T1000 (cell line): ENCODE results near the gene ZNF580.

ENCODE experiments used
- DNase-seq: peaks from one replicate; lab custom pipeline; 2025; ENCODE audit warnings: mixed read lengths; lab: John Stamatoyannopoulos, UW

The ZNF580 gene

DNA sequence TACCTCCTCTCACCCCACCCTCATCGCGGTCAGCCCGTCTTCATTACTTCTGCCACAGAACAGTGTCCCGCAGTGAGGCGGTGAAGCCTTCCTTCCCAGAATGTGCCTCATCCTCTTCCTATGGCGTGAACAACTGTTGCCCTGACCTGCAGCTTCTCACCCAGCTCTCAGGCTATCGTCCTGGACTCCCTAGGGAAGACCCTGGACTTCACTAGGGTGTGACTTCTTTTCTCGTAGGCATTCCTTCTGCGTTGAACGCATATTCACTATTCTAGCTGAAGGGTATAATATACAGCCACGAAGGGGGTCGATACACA lies 34.4 kb upstream of the ZNF580 start:
- no peak for DNase-seq

DNA sequence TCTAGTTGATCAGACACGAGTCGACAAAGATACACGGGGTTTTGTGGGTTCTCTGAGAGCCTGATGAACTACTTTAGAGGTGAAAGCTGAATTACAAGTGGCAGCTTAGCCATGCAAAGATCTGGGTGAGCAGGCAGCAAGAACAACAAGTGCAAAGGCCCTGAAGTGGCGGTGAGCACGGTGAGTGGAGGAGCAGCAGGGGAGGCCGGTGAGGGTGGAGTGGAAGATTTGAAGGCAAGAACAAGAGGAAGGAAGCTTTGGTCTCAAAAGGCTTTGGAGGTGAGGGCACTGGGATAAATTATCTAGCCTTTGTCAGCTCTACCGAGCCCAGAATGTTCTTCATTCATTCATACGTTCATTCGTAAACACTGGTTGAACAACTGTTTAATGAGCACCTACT lies 34.0 kb upstream of the ZNF580 start:
- DNase-seq = no peak

DNA sequence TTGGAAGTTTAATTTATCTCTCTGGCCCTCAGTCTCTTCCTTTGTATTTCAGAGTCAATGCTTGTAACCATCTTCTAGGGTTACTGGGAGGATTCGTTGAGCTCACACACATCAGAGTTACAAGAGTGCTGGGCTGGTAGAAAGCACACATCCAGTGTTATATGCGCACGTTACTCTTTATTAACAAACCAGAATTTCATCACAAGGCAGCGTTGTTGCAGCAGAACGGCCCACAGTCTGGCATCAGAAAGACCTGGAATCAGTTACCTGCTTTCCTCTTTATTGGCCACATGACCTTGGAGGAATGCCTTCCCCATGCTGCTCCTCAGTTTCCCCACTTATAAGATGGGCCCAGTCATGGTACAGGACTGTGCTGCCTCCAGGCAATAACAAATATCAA lies 31.5 kb upstream of the ZNF580 start:
- no peak for DNase-seq

DNA sequence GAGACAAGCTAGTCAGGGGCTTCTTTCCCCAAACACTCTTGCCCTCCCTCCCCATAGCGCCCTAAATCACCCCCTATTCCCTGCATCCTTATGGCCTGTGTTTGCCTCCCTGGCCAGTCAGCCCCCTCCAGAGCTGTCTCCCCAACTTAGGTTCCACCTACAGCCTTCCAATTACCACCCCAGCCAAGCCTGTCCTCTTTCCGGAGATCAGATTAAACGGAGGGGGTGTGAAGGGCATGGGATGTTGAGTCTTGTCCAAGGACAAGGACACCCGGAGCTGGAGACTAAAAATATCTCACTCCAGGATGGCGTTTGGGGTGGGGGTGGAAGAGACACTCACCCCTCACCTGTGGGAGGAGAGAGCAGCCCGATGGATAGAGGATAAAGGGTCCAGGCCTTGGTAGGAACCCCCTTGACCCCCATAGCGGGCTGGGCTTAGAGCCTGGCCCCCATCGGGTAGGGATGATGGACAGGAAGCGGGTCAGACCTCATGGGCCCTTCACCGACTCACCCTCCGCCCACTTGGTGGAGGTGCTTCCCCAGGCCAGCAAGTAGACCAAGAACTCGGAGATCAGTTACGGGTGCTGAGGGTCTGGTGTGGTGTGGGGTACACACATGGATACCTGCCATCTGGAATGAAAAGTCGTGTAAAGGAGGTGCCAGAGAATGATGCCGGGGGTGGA lies 29.4 kb upstream of the ZNF580 start:
- no peak for DNase-seq

DNA sequence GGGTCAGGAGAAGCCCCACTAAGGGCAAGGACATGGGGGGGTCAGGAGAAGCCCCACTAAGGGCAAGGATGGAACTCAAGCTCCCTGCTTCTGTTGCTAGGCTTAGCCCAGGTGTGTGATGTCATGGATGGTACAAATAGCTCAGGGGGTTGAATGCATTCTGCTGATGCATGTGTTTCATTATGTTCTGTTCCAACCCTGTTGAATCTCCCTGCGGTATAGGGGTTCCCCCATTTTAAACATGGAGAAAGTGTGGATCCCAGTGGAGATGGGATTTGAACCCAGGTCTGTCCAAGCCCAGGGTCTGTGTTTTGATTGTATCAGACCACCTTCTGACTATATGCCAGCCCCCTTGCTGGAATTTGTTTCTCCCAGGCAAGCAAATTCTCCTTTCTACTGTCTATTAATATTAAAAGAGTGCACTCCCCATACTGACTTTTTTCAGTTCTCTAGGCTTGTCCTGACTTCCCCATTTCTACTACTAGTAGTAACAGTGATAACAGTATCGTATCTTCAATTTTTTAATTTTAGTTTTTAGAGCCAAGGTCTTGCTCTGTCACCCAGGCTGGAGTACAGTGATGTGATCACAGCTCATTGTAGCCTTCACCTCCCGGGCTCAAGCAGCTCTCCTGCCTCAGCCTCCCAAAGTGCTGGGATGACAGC lies 28.7 kb upstream of the ZNF580 start:
- DNase-seq = no peak

DNA sequence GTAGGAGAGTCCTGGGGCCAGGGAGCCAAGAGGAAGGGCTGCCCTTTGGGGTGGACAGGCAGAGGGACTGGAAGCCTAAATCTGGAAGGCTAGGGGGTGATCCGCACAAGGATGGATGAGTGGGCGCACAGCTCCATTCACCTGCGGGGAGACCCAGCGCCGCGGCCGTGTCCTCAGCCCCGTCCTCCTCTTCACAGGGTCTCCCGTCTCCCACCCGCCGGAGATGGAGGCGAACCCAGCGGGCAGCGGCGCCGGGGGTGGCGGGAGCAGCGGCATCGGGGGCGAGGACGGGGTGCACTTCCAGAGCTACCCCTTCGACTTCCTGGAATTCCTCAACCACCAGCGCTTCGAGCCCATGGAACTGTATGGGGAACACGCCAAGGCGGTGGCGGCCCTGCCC lies 27.4 kb upstream of the ZNF580 start:
- DNase-seq = no peak

DNA sequence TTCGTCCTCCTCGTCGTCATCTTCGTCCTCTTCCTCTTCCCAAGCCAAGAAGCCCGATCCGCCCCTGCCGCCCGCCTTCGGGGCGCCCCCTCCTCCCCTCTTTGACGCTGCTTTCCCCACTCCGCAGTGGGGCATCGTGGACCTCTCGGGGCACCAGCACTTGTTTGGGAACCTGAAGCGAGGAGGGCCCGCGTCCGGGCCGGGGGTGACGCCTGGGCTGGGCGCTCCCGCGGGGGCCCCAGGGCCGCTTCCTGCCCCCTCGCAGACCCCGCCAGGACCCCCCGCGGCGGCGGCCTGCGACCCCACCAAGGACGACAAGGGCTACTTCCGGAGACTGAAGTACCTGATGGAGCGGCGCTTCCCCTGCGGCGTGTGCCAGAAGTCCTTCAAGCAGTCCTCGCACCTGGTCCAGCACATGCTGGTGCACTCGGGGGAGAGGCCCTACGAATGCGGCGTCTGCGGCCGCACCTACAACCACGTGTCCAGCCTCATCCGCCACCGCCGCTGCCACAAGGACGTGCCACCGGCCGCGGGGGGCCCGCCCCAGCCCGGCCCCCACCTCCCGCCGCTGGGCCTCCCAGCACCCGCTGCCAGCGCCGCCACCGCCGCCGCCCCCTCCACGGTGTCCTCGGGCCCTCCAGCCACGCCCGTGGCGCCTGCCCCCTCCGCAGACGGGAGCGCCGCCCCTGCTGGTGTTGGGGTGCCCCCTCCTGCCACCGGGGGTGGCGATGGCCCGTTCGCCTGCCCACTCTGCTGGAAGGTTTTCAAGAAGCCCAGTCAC lies 26.7 kb upstream of the ZNF580 start:
- no peak for DNase-seq

DNA sequence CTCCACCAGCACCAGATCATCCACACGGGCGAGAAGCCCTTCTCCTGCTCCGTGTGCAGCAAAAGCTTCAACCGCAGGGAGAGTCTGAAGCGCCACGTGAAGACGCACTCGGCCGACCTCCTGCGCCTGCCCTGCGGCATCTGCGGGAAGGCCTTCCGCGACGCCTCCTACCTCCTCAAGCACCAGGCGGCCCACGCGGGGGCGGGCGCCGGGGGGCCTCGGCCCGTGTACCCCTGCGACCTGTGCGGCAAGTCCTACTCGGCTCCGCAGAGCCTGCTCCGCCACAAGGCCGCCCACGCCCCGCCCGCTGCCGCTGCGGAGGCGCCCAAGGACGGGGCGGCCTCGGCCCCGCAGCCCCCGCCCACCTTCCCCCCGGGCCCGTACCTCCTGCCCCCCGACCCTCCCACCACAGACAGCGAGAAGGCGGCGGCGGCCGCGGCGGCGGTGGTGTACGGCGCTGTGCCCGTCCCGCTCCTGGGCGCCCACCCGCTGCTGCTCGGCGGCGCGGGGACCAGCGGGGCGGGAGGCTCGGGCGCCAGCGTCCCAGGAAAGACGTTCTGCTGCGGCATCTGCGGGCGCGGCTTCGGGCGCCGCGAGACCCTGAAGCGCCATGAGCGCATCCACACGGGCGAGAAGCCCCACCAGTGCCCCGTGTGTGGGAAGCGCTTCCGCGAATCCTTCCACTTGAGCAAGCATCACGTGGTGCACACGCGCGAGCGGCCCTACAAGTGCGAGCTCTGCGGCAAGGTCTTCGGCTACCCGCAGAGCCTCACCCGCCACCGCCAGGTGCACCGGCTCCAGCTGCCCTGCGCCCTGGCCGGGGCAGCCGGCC lies 25.9 kb upstream of the ZNF580 start:
- no peak for DNase-seq

DNA sequence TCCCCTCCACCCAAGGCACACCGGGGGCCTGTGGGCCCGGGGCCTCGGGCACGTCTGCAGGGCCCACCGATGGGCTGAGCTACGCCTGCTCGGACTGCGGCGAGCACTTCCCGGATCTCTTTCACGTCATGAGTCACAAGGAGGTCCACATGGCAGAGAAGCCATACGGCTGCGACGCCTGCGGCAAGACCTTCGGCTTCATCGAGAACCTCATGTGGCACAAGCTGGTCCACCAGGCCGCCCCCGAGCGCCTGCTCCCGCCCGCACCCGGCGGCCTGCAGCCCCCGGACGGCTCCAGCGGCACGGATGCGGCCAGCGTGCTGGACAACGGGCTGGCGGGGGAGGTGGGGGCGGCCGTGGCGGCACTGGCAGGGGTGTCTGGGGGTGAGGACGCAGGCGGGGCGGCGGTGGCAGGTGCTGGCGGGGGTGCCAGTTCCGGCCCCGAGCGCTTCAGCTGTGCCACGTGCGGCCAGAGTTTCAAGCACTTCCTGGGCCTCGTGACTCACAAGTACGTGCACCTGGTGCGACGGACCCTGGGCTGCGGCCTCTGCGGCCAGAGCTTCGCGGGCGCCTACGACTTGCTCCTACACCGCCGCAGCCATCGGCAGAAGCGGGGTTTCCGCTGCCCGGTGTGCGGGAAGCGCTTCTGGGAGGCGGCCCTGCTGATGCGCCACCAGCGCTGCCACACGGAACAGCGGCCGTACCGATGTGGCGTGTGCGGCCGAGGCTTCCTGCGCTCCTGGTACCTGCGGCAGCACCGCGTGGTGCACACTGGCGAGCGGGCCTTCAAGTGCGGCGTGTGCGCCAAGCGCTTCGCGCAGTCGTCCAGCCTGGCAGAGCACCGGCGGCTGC lies 25.0 kb upstream of the ZNF580 start:
- no peak for DNase-seq

DNA sequence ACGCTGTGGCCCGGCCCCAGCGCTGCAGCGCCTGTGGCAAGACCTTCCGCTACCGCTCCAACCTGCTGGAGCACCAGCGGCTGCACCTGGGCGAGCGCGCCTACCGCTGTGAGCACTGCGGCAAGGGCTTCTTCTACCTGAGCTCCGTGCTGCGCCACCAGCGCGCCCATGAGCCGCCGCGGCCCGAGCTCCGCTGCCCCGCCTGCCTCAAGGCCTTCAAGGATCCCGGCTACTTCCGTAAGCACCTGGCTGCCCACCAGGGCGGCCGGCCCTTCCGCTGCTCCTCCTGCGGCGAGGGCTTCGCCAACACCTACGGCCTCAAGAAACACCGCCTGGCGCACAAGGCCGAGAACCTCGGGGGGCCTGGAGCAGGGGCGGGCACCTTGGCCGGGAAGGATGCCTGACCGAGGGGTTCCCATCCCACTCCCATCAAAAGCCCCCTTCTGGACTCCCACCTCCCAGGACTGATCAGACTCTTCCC lies 24.4 kb upstream of the ZNF580 start:
- DNase-seq = no peak

DNA sequence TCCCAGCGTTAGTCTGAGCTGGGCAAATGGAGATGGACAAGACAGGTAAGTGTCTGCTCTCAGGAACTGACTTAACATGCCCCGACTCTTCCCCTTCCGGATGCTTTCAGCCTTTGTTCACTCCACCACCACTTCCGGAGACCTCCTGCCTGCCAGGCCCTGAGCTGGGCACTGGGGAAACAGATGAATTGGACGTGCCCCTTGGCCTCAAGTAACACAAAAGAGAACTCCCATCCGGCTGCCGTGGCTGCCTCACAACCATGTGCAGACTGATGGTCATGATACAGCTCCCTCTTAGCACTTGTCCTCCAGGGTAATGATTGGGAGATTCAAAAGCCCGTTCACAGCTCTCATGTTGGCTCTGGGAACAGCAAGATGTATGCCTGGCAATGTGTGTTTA lies 23.4 kb upstream of the ZNF580 start:
- DNase-seq = no peak

DNA sequence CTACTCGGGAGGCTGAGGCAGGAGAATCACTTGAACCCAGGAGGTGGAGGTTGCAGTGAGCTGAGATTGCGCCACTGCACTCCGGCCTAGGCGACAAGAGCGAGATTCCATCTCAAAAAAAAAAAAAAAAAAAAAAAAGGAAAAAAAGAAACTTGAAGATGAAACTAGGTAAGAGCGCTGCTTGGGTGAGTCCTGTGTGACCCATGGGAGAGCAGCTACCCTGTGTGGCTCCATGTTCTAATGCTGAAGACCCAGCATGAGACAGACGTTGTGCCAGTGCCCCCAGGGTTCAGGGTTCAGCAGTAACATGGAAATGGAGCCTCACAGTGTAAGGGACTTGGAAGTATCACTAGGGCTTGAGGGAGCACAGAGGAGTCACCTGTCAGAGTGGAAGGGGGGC lies 22.4 kb upstream of the ZNF580 start:
- DNase-seq = no peak

DNA sequence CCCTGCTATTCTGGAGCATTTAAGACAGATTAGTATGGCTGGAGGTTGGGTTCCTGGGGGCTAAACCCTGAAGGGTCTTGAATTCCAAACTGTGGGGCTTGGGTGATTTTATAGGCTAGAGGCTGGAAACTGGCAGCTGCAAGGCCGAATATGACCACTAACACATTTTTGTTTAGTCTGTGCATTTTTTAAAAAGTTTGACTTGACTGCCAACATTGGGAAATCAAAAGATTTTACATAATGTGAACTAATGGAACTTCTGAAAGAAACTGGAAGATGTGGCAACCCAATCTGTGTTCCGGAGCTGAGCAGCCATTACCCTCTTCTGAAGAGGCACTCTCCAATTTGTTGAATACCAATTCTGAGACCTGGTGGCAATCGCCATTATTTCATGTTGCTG lies 21.5 kb upstream of the ZNF580 start:
- DNase-seq = no peak

DNA sequence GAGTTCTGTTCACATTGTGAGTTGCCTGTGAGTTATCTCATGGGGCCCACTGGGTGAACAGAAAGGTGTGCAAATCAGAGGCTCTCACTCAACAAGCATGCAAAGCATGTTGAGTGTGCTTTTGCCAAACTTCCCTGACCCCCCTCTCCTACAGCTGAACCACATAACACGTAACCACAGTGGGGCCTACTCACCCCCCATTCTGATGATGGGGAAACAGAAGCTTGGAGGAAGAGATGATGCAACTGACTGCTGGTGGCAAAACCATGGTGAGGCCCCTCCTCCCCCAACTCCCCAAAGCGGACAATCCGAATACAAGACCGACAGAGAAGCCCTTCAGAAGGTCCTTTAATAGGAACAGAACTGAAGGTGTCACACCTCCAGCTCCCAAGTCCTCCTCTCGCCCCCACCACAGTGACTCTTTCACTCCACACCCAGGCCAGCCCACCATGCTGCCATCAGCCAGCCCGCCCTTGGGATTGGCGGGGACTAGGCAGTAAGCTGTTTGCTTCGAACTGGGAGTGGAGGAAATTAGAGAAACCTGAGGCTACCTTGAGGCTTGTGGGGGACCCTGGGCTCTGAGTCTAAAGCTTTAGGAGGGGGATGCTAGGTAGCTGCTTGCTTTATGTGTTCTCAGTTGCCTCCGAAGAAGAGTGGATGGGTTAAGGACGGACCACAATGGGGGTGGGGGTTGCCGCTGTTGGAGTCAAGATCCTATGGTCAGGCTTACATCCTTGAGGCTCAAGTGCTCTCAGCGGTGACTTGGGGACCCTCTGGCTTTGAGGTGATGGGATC lies 20.2 kb upstream of the ZNF580 start:
- DNase-seq = no peak

DNA sequence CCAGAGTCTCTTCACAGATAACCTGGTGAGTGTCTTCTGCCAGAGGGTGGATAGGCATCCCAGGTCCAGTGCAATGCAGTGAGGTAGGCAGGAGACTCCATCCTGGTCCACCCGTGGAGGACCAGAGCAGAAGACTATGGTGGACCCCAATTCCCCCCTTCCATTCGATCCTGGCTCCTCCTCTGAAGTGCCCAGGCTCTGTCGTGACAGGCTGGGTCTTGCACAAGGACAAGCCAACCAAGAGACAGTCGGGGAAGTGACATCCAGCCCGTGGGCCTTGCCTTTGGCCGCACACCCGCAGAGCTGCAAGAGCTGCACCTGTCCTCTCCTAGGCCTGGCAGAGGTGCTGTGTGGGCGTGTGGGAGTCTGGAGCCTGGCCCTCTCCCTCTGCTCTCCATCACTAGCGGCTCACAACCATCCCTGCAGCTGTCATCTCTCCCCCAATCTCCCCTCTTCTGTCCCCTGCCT lies 19.6 kb upstream of the ZNF580 start:
- no peak for DNase-seq

DNA sequence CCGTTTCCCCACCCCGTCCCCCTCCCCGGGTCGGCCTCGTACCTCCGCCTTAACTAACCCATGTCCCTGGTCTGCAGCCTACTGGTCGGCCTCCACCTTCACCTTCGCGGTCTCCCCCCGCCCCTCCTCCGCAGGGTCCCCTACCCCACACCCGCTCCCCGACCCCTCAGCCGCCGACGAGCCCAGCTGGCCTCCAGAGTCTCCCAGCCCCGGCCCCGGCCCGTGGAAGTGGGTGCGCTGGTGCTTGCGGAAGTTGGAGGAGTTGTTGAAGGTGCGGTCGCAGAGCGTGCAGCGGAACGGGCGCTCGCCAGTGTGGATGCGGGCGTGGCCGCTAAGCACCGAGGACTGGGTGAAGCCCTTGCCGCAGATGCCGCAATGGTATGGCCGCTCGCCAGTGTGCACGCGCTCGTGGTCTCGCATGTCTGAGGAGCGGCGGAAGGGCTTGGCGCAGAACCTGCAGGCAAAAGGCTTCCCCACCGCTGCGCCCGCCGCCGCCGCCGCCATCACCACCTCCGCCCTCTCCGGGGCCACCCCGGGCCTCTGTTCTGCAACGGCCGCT lies 19.1 kb upstream of the ZNF580 start:
- DNase-seq = no peak

DNA sequence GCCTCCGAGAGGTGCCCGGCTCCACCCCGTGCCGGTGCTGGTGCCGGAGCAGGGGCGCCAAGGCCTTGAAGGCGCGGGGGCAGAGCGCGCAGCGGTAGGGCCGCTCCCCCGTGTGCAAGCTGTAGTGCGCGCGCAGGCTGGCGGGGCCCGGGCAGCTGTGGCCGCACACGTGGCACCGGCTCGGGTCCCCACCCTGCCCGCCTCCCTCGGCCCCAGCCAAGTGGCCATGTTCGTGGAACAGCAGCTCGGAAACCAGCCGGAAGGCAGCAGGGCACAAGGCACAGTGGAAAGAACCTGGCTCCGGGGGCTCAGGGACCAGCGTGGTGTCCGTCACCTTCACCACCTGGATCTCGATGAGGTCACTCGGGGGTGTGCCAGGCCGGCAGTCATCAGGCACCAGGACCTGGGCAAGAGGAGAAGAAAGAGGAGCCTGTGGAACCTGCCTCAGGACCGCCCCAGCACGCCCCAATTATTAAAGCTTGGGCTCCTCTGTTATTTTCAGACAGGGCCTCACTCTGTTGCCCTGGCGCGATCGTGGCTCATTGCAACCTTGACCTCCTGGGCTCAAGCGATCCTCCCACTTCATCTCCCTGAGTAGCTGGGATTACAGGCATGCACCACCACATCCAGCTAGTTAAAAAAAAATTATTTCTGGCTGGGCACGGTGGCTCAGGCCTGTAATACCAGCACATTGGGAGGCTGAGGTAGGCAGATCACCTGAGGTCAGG lies 18.4 kb upstream of the ZNF580 start:
- no peak for DNase-seq

DNA sequence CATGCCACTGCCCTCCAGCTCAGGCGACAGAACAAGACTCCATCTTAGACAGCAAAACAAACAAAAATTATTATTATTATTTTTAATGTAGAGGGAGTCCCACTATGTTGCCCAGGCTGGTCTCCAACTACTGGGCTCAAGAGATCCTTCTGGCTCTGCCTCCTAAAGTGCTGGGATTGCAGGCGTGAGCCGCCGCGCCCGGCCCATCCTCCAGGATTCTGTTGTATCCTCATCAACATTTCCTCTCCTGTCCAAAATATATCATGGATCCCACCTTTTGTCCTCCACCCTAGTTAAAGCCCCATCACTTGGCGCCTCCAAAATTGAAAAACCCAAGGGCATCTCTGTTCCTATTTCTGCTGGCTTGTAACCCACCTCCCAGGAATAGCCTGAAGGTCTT lies 17.7 kb upstream of the ZNF580 start:
- no peak for DNase-seq

DNA sequence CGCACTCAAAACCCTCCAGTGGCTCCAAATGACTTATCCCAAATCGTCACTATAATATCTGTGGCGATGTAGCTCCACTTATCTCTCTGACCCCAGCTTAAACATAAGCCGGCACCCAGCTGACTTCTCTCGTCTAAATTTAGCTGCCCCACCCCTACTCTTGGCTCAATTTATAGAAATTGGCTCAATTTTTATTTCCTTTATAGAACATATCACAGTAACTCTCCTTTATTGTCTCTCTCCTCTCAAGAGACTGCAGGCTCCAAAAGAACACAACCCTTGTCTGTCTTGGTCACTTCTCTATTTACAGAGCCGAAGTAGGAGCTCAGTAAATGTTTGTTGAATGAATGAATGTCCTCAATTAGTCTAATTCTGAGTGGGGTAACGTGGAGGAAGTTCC lies 17.2 kb upstream of the ZNF580 start:
- DNase-seq = no peak
